Hematopoietic multipotent progenitor cell treated with erythropoietin and hydrocortisone succinate and interleukin-3 and kit ligand, for 4 days (in vitro differentiated cells): Measurements from ENCODE around the gene FOXB2.
"Not testable (repeated sequence)": the region's sequence is repeated elsewhere in the genome, so short reads cannot be mapped to it uniquely, and the experiment has no call there.

Source experiments
- DNase-seq: peaks from one replicate; pipeline ENCODE4 v3.0.0-alpha.2; 2015

FOXB2 gene

GRCh38 chr9:77016526-77017504, 2.6 kb upstream of the FOXB2 start:
- peak; percentile 15 for DNase-seq

GRCh38 chr9:77017505-77017894, 2.0 kb upstream of the FOXB2 start:
- no peak for DNase-seq

- peak; percentile 41 for DNase-seq
Measured at GRCh38 chr9:77018058-77018968, 1.1 kb upstream of the FOXB2 start.

- no peak for DNase-seq
Measured at GRCh38 chr9:77018969-77019235, 553 bp upstream of the FOXB2 start.

GRCh38 chr9:77019926-77020412, 514 bp downstream of the FOXB2 start:
- no peak for DNase-seq

GRCh38 chr9:77020413-77021290, 1.2 kb downstream of the FOXB2 start:
- peak; percentile 24 for DNase-seq

- peak; percentile 8 for DNase-seq
Measured at GRCh38 chr9:77021291-77021894, 1.9 kb downstream of the FOXB2 start.

GRCh38 chr9:77021922-77022782, 2.7 kb downstream of the FOXB2 start:
- DNase-seq, result peak; percentile 25

- peak; percentile 42 for DNase-seq
Measured at GRCh38 chr9:77022783-77023440, 3.5 kb downstream of the FOXB2 start.

- no peak for DNase-seq
Measured at GRCh38 chr9:77023726-77024125, 4.3 kb downstream of the FOXB2 start.

- no peak for DNase-seq
Measured at GRCh38 chr9:77024776-77025545, 5.5 kb downstream of the FOXB2 start.

- DNase-seq, result no peak
Measured at GRCh38 chr9:77028478-77028877, 9.0 kb downstream of the FOXB2 start.

GRCh38 chr9:77030045-77030444, 10.6 kb downstream of the FOXB2 start:
- no peak for DNase-seq

- DNase-seq, result no peak
Measured at GRCh38 chr9:77038281-77039036, 19.0 kb downstream of the FOXB2 start.

GRCh38 chr9:77040340-77040739, 20.9 kb downstream of the FOXB2 start:
- no peak for DNase-seq

GRCh38 chr9:77043743-77044142, 24.3 kb downstream of the FOXB2 start:
- not testable (repeated sequence) for DNase-seq

- DNase-seq, result not testable (repeated sequence)
Measured at GRCh38 chr9:77060681-77061080, 41.2 kb downstream of the FOXB2 start.

- DNase-seq, result peak; percentile 2
Measured at GRCh38 chr9:77063645-77064285, 44.3 kb downstream of the FOXB2 start.
